IPS DF 19.7 (cell line): ENCODE measurements around the gene TBX6.

Experiments
- DNase-seq: peaks from one replicate; pipeline ENCODE4 v3.0.0-alpha.2; 2013; ENCODE audit warnings: low read depth, low spot score

The TBX6 gene

DNA sequence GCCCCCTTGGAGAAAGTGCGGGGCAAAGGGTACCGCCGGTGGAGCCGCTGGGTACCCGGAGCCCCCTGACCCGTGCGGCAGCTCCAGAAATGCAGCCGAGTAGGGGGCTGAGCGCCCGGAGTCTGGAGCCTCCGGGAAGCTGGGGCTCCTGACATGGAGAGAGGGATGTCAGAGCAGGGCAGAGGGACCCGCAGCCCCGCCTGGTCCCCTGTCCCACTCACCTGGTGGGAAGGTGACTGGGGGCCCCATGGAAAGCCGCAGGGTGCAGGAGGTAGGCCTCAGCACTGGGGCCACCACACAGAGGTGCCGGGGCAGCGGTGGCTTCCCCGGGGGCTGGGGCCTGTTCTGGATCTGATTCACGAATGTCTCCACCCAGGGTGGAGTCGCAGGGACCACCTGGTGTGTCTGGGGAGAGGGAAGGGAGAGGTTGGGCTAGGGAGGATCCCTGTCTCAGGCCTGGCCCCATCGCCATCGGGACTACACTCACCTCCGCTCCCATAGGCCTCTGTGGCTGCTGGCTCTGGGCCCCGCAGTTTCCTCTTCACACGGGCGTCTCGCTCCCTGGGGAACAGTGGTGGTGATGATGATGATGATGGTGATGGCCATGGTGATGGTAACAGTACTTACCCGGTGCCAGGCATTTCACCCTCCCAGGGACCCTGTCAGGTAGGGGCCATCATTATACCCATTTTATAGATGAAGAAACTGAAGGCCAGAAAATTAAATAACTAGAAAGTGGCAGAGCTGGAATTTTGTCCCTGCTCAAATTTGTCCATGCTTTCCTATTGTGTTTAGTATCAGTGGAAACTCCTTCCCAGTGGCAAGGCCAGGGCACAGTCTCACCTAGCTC is 5.2 kb downstream of the TBX6 start:
- DNase-seq, result no peak

GRCh38 chr16:30085820-30086219 is 5.9 kb downstream of the TBX6 start:
- DNase-seq, result no peak

DNA sequence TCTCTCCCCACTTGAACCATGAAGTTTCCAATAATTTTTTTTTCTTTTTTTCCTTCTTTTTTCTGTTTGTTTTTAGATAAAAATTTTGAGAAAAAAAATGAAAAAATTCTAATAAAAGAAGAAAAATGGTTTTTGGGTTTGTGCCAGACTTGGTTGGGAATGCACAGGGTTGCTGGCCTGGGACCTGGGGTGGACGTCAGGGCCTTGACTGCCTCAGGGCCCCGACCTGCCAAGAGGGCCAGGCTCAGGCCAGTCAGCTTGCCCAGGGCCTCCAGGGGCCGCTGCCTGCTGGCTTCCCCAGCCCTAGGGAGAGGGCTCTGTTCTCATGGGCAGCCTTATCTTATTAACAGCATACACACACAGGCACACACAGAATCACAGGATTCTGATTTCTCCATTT is 6.5 kb downstream of the TBX6 start:
- no peak for DNase-seq

GRCh38 chr16:30084816-30085159 is 6.9 kb downstream of the TBX6 start:
- DNase-seq, result no peak

DNA sequence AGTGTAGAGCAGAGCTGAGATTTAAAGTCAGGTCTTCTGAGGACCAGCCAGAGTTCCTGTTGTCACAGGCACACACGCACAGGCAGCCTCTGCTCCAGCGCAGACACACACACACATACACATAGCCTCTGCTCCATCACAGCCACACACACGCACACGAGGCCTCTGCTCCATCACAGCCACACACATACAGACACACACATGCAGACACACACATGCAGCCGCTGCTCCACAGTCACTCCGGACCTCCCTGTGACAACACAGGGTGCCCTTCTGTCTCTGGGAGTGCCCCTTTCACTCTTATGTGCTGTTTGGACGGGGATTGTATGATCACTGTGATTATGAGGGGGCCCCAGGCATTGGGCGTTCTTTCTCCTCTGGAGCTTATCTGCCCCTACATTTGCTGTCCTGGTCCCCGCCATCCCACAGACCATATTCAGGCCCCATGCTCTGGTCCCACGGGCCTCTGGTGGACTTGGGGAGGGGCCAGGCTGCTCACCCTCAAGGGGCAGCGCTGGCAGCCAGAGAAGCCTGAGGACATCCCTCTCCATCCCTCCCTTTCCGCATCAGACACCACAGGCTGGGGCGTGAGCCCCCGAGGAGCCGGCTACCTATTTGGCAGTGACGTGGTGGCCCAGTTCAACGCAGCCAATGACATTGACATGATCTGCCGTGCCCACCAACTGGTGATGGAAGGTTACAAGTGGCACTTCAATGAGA is 7.5 kb downstream of the TBX6 start:
- no peak for DNase-seq

DNA sequence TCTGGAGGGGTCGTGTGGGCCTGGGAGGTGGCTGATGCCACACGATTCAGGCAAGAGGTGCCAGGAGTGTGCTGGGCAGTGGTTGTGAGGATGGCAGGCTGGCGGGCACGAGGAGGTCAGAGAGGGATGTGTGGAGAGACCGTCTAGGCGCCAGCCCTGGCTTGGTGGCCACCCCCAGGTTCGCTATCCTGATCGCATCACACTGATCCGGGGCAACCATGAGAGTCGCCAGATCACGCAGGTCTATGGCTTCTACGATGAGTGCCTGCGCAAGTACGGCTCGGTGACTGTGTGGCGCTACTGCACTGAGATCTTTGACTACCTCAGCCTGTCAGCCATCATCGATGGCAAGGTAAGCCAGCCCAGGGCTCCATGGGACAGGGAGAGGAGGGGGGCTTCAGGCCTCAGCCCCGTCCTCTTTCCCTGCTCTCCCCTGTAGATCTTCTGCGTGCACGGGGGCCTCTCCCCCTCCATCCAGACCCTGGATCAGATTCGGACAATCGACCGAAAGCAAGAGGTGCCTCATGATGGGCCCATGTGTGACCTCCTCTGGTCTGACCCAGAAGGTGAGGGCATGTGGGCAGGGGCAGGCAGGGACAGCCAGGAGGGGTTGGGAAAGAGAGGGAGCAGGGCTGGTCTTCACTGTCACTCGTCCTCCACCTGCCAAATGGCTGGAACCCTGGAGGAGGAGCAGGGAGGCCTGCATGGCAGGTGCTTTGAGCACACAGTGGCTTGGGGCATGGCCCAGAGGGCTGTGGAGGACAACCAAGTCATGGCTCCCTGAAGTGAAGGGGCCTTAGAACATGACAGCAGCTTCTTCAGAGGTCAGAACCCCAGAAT is 8.3 kb downstream of the TBX6 start:
- no peak for DNase-seq

DNA sequence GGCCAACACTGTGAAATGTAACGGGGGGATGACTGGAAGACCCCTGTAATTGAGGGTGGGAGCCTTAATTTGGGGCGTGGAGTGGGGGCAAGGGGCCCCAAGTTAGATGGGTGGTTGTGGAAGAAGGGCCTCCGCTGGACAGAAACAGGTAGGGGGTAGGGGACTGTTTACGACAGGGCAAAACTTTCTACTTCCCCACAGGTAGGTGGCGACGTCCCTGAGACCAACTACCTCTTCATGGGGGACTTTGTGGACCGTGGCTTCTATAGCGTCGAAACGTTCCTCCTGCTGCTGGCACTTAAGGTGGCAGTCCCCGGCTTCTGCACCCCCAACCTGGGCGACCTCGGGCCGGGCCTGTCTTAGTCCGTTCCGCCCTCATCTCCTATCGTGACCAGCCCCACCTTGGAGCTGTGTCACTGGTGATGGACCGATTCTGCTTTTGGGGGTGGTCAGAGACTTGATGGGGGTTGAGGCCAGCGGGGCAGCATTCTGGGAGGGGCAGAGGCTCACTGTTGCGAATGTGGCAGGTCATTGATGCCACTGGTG is 9.1 kb downstream of the TBX6 start:
- DNase-seq, result no peak

DNA sequence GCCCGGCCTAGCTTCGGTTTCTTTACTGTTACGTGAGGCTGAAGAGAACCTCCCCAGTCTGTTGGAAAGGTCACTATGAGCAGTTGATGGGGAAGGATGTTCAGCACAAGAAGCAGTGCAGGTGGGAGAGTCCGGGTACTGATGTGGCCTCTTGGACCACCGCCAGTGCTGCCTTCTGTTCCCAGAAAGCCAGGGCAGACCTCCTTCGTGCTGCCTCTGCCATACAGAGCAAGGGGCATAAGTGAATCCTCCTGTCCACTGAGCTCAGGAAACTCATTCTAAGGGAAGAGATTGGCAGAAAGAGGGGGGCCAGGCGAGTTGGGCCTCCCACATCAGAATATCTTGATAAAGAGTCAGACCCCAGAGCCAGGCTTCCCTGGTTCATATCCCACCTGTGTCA is 12.2 kb downstream of the TBX6 start:
- DNase-seq, result no peak

- no peak for DNase-seq
These were observed 13.0 kb downstream of the TBX6 start for GRCh38 chr16:30078744-30079143.

DNA sequence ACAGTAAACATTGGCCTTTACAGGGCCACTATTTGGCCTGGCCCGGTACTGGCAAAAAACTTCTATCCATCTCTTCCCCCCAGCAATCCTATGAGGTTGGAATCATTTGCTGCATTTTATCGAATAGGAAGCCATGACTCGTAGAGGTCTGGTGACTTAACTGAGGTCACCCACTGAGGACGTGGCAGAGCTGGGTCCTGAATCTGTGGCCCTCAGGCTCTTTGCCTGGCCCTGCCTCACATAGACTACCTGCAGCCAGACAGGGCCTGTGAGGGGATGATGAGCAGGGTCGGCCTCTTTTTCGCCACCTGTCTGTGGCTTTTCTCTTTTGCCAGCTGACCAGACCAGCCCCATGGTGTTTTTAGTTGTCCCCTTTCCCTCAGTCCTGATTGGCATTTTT is 14.1 kb downstream of the TBX6 start:
- no peak for DNase-seq

GRCh38 chr16:30076276-30076791 is 15.4 kb downstream of the TBX6 start:
- no peak for DNase-seq

GRCh38 chr16:30075503-30076275 is 16.0 kb downstream of the TBX6 start, which contains the start of gene PPP4C:
PPP4C (plus strand) TSS chr16:30075994; CDS start chr16:30076378, 384 bp downstream.
- no peak for DNase-seq

GRCh38 chr16:30070490-30070889 is 21.2 kb downstream of the TBX6 start:
- DNase-seq, result no peak

DNA sequence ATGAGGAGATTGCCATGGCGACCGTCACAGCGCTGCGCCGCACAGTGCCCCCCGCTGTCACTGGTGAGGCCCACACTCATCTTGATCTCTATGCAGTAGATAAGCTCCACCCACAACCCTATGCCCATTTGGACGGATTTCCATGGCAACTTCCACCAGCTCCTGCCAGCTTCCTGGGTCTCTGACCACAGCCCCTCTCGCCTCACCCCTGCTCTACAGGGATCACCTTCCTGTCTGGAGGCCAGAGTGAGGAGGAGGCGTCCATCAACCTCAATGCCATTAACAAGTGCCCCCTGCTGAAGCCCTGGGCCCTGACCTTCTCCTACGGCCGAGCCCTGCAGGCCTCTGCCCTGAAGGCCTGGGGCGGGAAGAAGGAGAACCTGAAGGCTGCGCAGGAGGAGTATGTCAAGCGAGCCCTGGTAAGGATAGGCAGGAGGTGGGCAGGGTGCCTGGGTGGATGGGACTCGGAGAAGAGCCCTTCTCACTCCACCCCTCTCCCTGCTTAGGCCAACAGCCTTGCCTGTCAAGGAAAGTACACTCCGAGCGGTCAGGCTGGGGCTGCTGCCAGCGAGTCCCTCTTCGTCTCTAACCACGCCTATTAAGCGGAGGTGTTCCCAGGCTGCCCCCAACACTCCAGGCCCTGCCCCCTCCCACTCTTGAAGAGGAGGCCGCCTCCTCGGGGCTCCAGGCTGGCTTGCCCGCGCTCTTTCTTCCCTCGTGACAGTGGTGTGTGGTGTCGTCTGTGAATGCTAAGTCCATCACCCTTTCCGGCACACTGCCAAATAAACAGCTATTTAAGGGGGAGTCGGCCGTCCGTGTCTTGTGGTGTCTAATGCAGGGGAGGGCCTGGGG is 21.9 kb downstream of the TBX6 start:
- no peak for DNase-seq

DNA sequence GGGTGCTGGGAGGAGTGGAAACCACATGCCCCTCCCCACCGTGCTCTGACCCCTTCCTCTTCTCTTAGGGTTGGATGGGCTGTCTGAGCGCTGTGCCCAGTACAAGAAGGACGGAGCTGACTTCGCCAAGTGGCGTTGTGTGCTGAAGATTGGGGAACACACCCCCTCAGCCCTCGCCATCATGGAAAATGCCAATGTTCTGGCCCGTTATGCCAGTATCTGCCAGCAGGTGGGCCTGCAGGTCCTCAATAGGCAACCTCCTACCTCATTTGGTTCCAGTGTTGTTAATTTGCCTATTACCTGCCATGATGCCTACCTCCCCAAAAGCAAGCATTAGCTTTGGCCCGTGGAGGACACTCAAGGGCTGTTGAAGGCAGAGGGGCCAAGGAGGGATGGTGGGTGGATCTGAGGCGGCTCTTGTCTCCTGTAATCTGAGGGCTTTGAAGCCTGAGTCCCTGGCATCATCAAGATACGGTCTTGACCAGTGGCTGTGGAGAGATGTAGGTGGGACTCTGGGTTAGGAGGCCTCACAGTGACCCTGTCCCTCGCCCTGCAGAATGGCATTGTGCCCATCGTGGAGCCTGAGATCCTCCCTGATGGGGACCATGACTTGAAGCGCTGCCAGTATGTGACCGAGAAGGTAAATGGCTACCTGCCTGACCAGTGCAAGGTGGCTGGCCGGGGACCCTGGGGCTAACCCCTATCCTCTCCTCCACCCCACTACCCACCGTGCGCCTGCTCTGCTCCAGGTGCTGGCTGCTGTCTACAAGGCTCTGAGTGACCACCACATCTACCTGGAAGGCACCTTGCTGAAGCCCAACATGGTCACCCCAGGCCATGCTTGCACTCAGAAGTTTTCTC is 22.7 kb downstream of the TBX6 start:
- no peak for DNase-seq

GRCh38 chr16:30068333-30068732 is 23.4 kb downstream of the TBX6 start:
- no peak for DNase-seq

DNA sequence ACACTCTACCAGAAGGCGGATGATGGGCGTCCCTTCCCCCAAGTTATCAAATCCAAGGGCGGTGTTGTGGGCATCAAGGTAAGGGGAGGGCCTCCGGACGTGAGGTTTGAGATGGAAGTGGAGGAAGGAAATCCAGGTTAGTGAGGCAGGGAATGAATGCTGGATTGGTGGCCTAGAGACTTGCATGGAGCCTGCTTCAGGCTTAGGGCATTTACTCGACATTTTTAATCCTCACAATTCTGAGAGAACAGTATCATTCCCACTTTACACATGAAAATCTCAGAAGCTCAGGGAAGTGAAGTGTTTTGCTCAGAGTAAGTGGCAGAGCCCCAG is 24.2 kb downstream of the TBX6 start:
- no peak for DNase-seq

- DNase-seq, result no peak
These were observed 24.8 kb downstream of the TBX6 start for GRCh38 chr16:30066761-30067583.
